Effector memory CD8-positive, alpha-beta T cell (primary cell): ENCODE data around the gene ACAD11.
A peak's percentile ranks its signal among the peaks of the same experiment; 100 is the strongest.

Experiments
- ATAC-seq: fragments of 150-1000 bp; cut with Tn5 transposase; replicated peaks from 2 replicates; pipeline ENCODE4 v1.10.0; 2021; ENCODE audit warnings: mild to moderate bottlenecking, moderate library complexity
- DNase-seq, 3 experiments: peaks; one replicate each; pipeline ENCODE4 v3.0.0; 2021
- H3K27ac Mint-ChIP-seq, 2 donors: one replicate each; pipeline ENCODE4 v1.8.0; 2022; ENCODE audit warnings: mild to moderate bottlenecking in 2 of 2, mixed read lengths in 2 of 2, moderate library complexity in 2 of 2
- H3K27me3 Mint-ChIP-seq, 2 donors: one replicate each; pipeline ENCODE4 v1.8.0; 2022; ENCODE audit warnings: mixed read lengths in 2 of 2
- H3K36me3 Mint-ChIP-seq: one replicate; pipeline ENCODE4 v1.8.0; 2022; ENCODE audit warnings: mild to moderate bottlenecking, moderate library complexity, mixed read lengths; ENCODE audit not compliant: insufficient read depth
- H3K4me1 Mint-ChIP-seq, 2 donors: one replicate each; pipeline ENCODE4 v1.8.0; 2022; ENCODE audit warnings: low read depth in 2 of 2, mixed read lengths in 2 of 2
- H3K4me3 Mint-ChIP-seq, 2 donors: one replicate each; pipeline ENCODE4 v1.8.0; 2022; ENCODE audit warnings: mild to moderate bottlenecking in 2 of 2, mixed read lengths in 2 of 2, moderate library complexity in 2 of 2
- H3K9me3 Mint-ChIP-seq, 2 donors: one replicate each; pipeline ENCODE4 v1.8.0; 2022; ENCODE audit warnings: mixed read lengths in 2 of 2
- total RNA-seq, 9 experiments: gene quantifications; one replicate each; lab custom pipeline; 2026; lab: John Stamatoyannopoulos, UW

Gene ACAD11
- total RNA-seq: 2.8 to 9.1 (median 4.8) reads per million in 9 experiments

GRCh38 chr3:132659365-132660051 is at the start of gene ACAD11:
Gene ACAD11, minus strand, starts transcription at chr3:132659809. Its CDS starts 58 bp downstream, at chr3:132659751.
- H3K4me1 Mint-ChIP-seq: peaks cover 37 to 47% of the 10 kb centered on the region in 2 donors
- H3K36me3 Mint-ChIP-seq: peaks cover 23% of the 10 kb centered on the region
- peak within 1 kb of the TSS; percentile 92 to 97 for H3K4me3 Mint-ChIP-seq
- H3K27ac Mint-ChIP-seq: peak within 1 kb of the TSS; percentile 97 to 99
- H3K9me3 Mint-ChIP-seq: no peaks in the 10 kb centered on the region
- no peaks in the 10 kb centered on the region for H3K27me3 Mint-ChIP-seq
- peak; percentile 31 for ATAC-seq
- peak; percentile 5 to 17 (median 11) for DNase-seq

- ATAC-seq: no peak
- Mint-ChIP-seq H3K9me3 (no peaks in the 10 kb centered on the region), H3K36me3 (peaks cover 64% of the 10 kb centered on the region), H3K27me3 (no peaks in the 10 kb centered on the region), H3K4me1 (peaks cover 0 to 3% of the 10 kb centered on the region in 2 donors), H3K27ac (peak overlapping the region in 1 of 2 donors; percentile 60), H3K4me3 (no peak overlapping the region)
- DNase-seq: no peak
Observed at GRCh38 chr3:132703733-132704132, 44.1 kb upstream of the ACAD11 start.

DNA sequence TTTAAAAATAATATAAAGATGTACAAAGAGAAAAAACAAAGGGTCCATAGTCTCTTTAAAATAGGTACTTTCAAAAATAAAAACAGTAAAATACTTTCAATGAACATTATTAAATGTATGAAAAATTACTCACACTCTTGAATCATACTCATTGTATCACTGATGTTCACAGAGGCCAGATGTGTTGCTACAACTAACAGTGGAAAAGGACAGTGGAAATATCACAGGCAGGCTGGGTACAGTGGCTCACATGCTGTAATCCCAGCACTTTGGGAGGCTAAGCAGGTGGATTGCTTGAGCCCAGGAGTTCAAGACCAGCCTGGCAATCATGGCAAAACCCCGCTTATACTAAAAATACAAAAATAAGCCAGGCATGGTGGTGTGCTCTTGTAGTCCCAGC is 35.8 kb upstream of the ACAD11 start:
- peak overlapping the region in 1 of 2 donors; percentile 70 for H3K27ac Mint-ChIP-seq
- ATAC-seq: no peak
- no peaks in the 10 kb centered on the region for H3K9me3 Mint-ChIP-seq
- H3K36me3 Mint-ChIP-seq: peaks cover 64% of the 10 kb centered on the region
- H3K27me3 Mint-ChIP-seq: no peaks in the 10 kb centered on the region
- no peaks in the 10 kb centered on the region for H3K4me1 Mint-ChIP-seq
- DNase-seq: no peak
- H3K4me3 Mint-ChIP-seq: no peak overlapping the region

- H3K9me3 Mint-ChIP-seq: no peaks in the 10 kb centered on the region
- no peaks in the 10 kb centered on the region for H3K4me1 Mint-ChIP-seq
- no peak for DNase-seq
- ATAC-seq: no peak
- no peak overlapping the region for H3K27ac Mint-ChIP-seq
- no peak overlapping the region for H3K4me3 Mint-ChIP-seq
- H3K27me3 Mint-ChIP-seq: no peaks in the 10 kb centered on the region
- H3K36me3 Mint-ChIP-seq: peaks cover 64% of the 10 kb centered on the region
Observed at GRCh38 chr3:132694991-132695390, 35.4 kb upstream of the ACAD11 start.

- ATAC-seq (no peak), DNase-seq (no peak)
- Mint-ChIP-seq H3K4me1 (no peaks in the 10 kb centered on the region), H3K27ac (no peak overlapping the region), H3K4me3 (no peak overlapping the region), H3K36me3 (peaks cover 65% of the 10 kb centered on the region), H3K9me3 (no peaks in the 10 kb centered on the region), H3K27me3 (no peaks in the 10 kb centered on the region)
Observed at GRCh38 chr3:132690040-132690439, 30.4 kb upstream of the ACAD11 start.

DNA sequence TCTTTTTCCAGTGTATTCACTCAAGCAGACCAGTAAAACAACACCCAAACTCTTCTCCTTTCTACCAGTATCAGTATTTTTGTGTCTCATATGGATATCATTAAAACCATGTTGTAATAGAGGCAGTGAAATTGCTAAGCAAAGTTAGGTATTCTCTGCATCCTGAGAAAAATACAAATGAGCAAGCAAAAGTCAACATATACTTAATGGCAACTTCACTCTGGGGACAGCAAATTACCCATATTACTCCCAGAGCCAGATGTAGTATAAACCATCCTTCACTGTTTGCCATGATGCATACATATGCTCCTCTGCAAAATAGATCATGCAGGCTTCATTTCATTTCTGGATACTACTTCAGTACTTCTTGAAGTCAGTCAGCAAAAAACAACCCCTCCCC is 22.6 kb upstream of the ACAD11 start:
- Mint-ChIP-seq H3K36me3 (peaks cover 53% of the 10 kb centered on the region), H3K9me3 (no peaks in the 10 kb centered on the region), H3K4me3 (no peak overlapping the region), H3K4me1 (no peaks in the 10 kb centered on the region), H3K27ac (peak overlapping the region; percentile 36 to 64), H3K27me3 (no peaks in the 10 kb centered on the region)
- no peak for DNase-seq
- ATAC-seq: no peak

DNA sequence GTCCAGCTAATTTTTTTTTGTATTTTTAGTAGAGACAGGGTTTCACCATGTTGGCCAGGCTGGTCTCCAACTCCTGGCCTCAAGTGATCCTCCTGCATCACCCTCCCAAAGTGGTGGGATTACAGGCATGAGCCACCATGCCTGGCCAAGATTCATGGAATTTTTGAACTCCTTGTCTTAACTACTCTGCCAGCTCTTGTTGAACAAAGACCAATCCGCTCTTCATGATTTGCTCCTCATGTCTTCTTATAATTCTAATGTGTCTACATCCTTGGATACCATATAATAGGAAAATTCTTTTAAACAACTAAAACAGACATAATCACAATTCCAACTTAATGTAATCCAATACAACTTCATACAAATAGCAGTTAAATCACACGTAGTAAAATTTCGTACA is 21.8 kb upstream of the ACAD11 start:
- peak overlapping the region; percentile 39 to 64 for H3K27ac Mint-ChIP-seq
- no peaks in the 10 kb centered on the region for H3K4me1 Mint-ChIP-seq
- H3K27me3 Mint-ChIP-seq: no peaks in the 10 kb centered on the region
- H3K36me3 Mint-ChIP-seq: peaks cover 51% of the 10 kb centered on the region
- DNase-seq: no peak
- H3K4me3 Mint-ChIP-seq: no peak overlapping the region
- H3K9me3 Mint-ChIP-seq: no peaks in the 10 kb centered on the region
- no peak for ATAC-seq

DNA sequence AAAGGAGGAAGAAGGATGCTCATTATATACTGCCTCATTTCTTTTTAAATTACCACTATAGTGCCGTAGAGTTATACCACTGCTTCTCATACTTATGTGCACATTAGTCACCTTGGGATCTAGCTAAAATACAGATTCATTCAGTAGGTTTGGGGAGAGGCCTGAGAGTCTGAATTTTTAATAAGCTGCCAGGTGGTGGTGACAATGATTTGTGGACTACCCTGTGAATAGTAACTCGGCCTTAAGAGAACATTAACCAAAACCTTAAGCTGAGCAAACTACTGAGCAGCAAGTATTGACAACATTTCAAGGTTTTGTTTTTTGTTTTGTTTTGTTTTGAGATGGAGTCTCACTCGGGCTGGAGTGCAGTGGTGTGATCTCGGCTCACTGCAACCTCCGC is 20.3 kb upstream of the ACAD11 start:
- H3K4me1 Mint-ChIP-seq: peaks cover 0 to 4% of the 10 kb centered on the region in 2 donors
- no peaks in the 10 kb centered on the region for H3K9me3 Mint-ChIP-seq
- peaks cover 54% of the 10 kb centered on the region for H3K36me3 Mint-ChIP-seq
- DNase-seq (no peak), ATAC-seq (no peak)
- H3K27ac Mint-ChIP-seq: peak overlapping the region in 1 of 2 donors; percentile 1
- no peak overlapping the region for H3K4me3 Mint-ChIP-seq
- no peaks in the 10 kb centered on the region for H3K27me3 Mint-ChIP-seq

DNA sequence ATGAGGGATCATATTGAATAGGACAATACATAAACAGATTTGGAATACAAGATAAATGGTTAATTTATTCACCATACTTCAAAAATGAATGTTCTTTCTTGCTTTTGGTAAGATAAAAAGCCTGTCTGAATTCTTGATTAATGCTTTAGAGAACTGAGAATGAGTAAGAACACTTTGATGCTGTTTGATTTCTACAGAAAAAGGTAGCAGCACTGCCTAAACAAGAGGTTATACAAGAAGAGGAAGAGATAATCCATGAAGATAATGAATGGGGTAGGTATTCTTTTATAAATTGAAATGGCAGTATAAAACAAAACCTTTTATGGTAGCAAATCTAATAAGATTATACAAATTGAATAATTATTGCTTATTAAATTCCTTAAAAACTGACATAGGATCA is 15.8 kb upstream of the ACAD11 start:
- DNase-seq (no peak), ATAC-seq (no peak)
- peak overlapping the region in 1 of 2 donors; percentile 60 for H3K27ac Mint-ChIP-seq
- no peak overlapping the region for H3K4me3 Mint-ChIP-seq
- peaks cover 44% of the 10 kb centered on the region for H3K36me3 Mint-ChIP-seq
- H3K9me3 Mint-ChIP-seq: no peaks in the 10 kb centered on the region
- H3K27me3 Mint-ChIP-seq: no peaks in the 10 kb centered on the region
- peaks cover 0 to 4% of the 10 kb centered on the region in 2 donors for H3K4me1 Mint-ChIP-seq

DNA sequence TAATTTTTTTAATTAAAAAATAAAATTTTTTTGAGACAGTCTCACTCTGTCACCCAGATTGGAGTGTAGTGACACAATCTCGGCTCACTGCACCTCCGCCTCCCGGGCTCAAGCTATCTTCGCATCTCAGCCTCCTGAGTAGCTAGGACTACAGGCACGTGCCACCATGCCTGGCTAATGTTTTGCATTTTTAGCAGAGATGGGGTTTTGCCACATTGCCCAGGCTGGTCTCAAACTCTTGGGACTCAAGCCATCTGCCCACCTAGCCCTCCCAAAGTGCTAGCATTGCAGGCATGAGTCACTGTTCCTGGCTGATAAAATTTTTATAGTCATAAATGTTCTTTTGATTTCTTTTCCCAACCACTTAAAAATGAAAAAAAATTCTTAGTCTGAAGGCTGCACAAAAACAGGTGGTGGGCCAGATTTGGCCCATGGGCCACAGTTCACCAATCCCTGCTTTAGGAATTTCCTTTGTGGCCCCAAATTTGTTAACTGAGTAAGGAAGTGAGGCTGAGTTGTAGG is 9.7 kb upstream of the ACAD11 start:
- H3K27me3 Mint-ChIP-seq: no peaks in the 10 kb centered on the region
- H3K27ac Mint-ChIP-seq: no peak overlapping the region
- no peak overlapping the region for H3K4me3 Mint-ChIP-seq
- ATAC-seq (no peak), DNase-seq (no peak)
- peaks cover 12% of the 10 kb centered on the region for H3K36me3 Mint-ChIP-seq
- peaks cover 3 to 19% of the 10 kb centered on the region in 2 donors for H3K4me1 Mint-ChIP-seq
- H3K9me3 Mint-ChIP-seq: no peaks in the 10 kb centered on the region

GRCh38 chr3:132665230-132665745 is 5.7 kb upstream of the ACAD11 start:
- ATAC-seq: no peak
- Mint-ChIP-seq H3K36me3 (peaks cover 12% of the 10 kb centered on the region), H3K4me3 (no peak overlapping the region), H3K27me3 (no peaks in the 10 kb centered on the region), H3K27ac (peak overlapping the region in 1 of 2 donors; percentile 0), H3K4me1 (peaks cover 23 to 44% of the 10 kb centered on the region in 2 donors), H3K9me3 (no peaks in the 10 kb centered on the region)
- DNase-seq: no peak

DNA sequence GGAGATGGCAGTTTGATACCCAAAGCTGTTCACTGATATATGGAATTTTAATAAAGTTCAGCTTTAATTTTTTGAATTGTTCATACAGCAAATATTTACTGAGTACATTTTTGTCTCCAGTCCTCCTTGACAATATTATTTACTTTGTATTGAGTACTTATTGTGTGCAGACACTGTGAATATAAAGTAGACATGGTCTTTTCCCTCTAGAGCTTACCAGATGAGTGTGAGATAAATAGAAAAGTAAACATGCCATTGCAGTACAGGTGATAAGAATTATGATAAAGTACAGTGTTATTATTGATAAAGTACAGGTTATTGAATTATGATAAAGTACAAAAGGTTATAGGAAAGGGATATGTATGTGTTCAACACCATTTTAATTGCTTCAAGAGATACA is 2.6 kb upstream of the ACAD11 start:
- ATAC-seq (no peak), DNase-seq (no peak)
- Mint-ChIP-seq H3K4me3 (peak overlapping the region in 1 of 2 donors; percentile 32), H3K36me3 (peaks cover 23% of the 10 kb centered on the region), H3K9me3 (no peaks in the 10 kb centered on the region), H3K27ac (no peak overlapping the region), H3K4me1 (peaks cover 32 to 49% of the 10 kb centered on the region in 2 donors), H3K27me3 (no peaks in the 10 kb centered on the region)

DNA sequence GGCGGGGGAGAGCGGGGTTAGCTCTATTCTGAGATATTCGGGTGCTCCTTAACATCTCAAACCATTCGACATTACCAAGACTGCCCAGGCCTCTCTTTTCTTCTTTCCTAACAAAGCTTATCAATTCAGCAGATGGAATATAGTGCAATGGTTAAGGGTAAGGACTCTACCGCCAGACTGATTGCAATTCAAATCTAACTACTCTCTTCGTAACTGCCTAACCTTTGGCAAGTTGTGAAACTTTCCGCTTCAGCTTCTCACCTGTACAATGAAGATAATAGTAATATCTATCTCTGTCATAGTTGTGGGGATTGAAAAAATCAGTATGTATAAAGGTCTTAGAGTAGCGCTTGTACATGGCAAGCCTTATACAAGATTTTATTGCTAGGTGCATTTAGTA is 1.5 kb upstream of the ACAD11 start:
- Mint-ChIP-seq H3K9me3 (no peaks in the 10 kb centered on the region), H3K36me3 (peaks cover 23% of the 10 kb centered on the region), H3K4me1 (peaks cover 33 to 49% of the 10 kb centered on the region in 2 donors), H3K4me3 (peak overlapping the region; percentile 92 to 97), H3K27me3 (no peaks in the 10 kb centered on the region), H3K27ac (peak overlapping the region; percentile 97 to 99)
- no peak for ATAC-seq
- DNase-seq: no peak

DNA sequence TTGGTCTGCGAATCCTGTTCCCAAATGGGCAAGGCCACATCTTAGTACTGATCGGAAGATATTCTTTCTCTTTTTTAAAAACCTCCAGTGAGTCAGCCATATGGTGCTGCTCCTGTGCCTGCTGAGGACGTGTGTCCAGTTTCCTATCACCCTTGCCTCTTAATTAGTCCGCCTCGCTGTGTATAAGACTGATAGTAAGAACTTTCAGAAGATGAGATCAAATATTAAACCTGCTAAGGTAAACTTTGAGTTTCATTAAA is 1.1 kb upstream of the ACAD11 start:
- no peak for DNase-seq
- Mint-ChIP-seq H3K27ac (peak overlapping the region; percentile 97 to 99), H3K9me3 (no peaks in the 10 kb centered on the region), H3K4me1 (peaks cover 33 to 49% of the 10 kb centered on the region in 2 donors), H3K4me3 (peak overlapping the region; percentile 92 to 97), H3K36me3 (peaks cover 23% of the 10 kb centered on the region), H3K27me3 (no peaks in the 10 kb centered on the region)
- ATAC-seq: peak; percentile 12
